ENCODE measurements around the gene CCT5. TPM values are rescaled to one million over a fixed set of nuclear protein-coding genes. Genes with fewer than 3 reads are reported as not detected.
"Not testable (repeated sequence)": the region's sequence is repeated elsewhere in the genome, so short reads cannot be mapped to it uniquely, and the experiment has no call there.

Gene CCT5
- total and polyA plus RNA-seq, 2 donors, result 148 to 173 TPM

DNA sequence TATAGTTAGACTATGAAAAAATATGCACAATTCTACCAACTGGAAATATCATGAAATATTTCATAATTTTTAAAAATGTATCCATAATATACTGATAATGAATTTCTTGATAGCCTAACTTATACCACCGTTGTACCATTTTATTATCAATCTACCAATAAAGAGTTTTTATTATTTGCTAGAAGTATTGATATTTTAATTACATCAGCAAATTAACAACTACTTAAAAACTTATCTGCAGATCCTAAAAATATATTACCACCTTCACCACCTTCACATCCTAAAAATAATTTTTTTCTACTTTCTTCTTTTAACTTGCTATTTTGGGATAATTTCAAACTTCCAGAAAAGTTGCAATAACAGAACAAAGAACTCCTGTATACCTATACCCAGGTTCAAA is 21.8 kb upstream of the CCT5 start:
- no peaks in the 10 kb centered on the region for H3K36me3 ChIP-seq (ENCODE audit: insufficient read depth)
- H3K27ac ChIP-seq (ENCODE audit: low read depth), result no peak overlapping the region
- no peaks in the 10 kb centered on the region for H3K4me1 ChIP-seq (ENCODE audit: insufficient read depth)
- 95% methylated on average over 1 of the region's 1 CpG for WGBS
- H3K4me3 ChIP-seq (ENCODE audit: low read depth, low read length), result no peak overlapping the region
- no peak for DNase-seq (ENCODE audit: extremely low spot score)

DNA sequence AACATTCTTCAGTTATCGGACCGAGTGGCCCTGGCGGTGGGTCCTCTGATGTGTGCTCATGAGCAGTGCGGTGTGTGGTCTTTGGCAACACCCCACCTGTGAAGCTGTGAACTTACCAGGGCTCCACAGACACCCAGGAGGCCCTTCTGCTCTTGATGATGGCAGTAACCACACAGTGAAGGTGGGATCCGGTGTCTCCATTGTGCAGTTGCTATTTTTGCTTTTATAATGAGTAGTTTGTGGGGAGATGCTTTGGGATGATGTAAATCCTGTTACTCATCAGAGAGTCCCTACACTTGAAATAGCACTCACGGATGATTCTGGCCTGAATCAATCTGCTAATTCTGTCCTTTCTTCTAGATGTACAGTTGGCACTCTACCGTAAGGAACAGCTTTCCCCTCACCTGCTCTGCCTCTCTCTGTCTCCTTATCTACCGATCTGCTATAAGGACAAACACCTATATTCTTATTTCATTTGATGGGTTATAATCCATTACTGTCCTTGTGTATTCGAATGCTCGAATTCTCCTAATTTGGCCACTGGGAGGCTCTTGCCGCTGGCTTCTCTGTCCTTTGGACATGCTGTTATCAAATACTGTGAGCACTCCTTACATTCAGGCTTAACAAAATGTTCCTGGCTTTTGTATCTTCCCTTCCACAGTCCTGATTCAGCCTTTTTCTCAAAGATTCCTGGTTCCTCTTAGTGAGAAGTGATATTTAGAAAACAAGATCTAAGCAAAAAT is 20.6 kb upstream of the CCT5 start:
- H3K36me3 ChIP-seq (ENCODE audit: insufficient read depth), result no peaks in the 10 kb centered on the region
- WGBS, result 84% methylated on average over 11 of the region's 11 CpGs
- H3K4me1 ChIP-seq (ENCODE audit: insufficient read depth), result no peaks in the 10 kb centered on the region
- no peak for DNase-seq (ENCODE audit: extremely low spot score)
- no peak overlapping the region for H3K4me3 ChIP-seq (ENCODE audit: low read depth, low read length)
- no peak overlapping the region for H3K27ac ChIP-seq (ENCODE audit: low read depth)

DNA sequence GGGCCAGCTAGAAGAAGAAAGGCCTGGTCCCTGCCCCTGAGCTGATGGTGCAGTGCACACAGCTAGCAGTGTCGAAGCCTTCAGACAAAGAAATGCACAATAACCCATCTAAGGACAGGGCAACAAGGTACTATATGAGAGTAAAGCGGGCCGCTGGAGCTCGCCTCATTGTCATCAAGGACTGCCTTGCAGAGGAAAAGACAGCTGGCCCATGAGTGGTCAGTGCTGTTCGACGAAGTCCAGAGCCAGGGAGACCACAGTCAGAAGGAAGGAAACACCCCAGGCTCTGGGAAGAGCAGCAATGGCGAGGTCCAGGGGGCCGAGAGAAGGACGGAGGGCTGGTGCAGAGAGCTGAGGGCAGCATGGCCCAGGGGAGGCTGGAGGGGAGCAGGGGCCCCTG is 17.7 kb upstream of the CCT5 start:
- no peak overlapping the region for H3K27ac ChIP-seq (ENCODE audit: low read depth)
- no peaks in the 10 kb centered on the region for H3K4me1 ChIP-seq (ENCODE audit: insufficient read depth)
- DNase-seq (ENCODE audit: extremely low spot score), result no peak
- WGBS, result 97% methylated on average over 9 of the region's 9 CpGs
- H3K4me3 ChIP-seq (ENCODE audit: low read depth, low read length), result no peak overlapping the region
- peaks cover 4% of the 10 kb centered on the region for H3K36me3 ChIP-seq (ENCODE audit: insufficient read depth)

DNA sequence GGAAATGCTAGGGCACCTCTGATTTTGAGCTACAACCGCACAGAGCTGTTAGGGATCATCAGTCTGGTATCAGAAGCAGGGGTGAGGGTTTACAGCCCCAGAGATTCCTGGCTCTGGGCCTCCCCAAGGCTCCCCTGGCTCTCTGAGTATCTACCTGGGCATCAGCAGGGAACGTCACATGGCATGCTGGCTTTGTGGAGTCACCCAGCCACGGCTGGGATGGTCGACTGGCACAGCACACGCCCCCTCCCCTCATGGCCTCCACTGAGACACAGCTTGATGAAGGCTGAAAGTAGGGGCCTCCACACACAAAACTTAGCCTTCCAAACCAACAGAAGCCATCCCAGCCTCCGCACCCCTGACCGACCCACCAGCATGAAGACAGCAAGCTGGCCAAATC is 17.1 kb upstream of the CCT5 start:
- no peaks in the 10 kb centered on the region for H3K4me1 ChIP-seq (ENCODE audit: insufficient read depth)
- 92% methylated on average over 7 of the region's 7 CpGs for WGBS

DNA sequence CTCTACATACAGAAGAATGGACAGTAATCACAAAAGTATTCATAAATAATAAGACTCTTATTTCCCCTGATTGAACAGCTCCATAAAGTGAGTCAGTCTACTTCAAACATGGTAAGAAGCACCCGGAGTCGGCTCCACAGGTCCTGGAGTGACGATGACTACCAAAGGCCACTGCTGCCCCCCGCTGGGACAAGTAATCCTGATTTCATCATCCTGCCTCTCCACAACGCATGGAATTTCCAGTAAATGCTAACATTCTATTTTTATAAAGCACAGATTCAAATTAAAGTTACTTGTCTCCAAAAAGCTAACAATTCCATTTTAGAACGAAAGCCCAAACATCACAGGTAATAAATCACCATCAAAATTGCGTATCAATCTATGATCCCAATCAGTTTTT is 16.6 kb upstream of the CCT5 start:
- no peak for DNase-seq (ENCODE audit: extremely low spot score)
- no peaks in the 10 kb centered on the region for H3K4me1 ChIP-seq (ENCODE audit: insufficient read depth)
- H3K4me3 ChIP-seq (ENCODE audit: low read depth, low read length), result no peak overlapping the region
- peaks cover 5% of the 10 kb centered on the region for H3K36me3 ChIP-seq (ENCODE audit: insufficient read depth)
- no peak overlapping the region for H3K27ac ChIP-seq (ENCODE audit: low read depth)
- WGBS, result 39% methylated on average over 7 of the region's 7 CpGs

More for the DNA sequence above, 17.1 kb upstream of the CCT5 start:
- DNase-seq (ENCODE audit: extremely low spot score), result no peak
- no peak overlapping the region for H3K27ac ChIP-seq (ENCODE audit: low read depth)
- H3K4me3 ChIP-seq (ENCODE audit: low read depth, low read length), result no peak overlapping the region
- peaks cover 4% of the 10 kb centered on the region for H3K36me3 ChIP-seq (ENCODE audit: insufficient read depth)

DNA sequence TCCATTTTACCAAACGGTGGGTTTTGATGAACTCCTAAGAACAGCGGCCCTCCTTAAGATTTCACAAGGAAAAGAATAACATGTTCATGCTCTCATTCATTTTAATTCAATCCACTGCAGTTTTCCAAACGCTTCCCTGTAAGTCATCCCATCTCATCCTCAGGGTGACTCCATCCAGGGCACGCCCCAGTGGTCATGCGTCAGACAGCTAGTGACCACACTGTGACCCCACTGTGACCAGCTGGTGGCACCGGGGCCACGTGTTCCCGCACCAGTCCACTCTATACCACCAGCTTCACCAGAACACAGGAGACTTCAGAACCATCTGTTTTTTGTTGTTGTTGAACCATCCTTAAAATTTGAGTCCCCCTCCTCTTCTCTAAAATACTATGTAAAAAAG is 14.7 kb upstream of the CCT5 start:
- H3K36me3 ChIP-seq (ENCODE audit: insufficient read depth), result peaks cover 5% of the 10 kb centered on the region

DNA sequence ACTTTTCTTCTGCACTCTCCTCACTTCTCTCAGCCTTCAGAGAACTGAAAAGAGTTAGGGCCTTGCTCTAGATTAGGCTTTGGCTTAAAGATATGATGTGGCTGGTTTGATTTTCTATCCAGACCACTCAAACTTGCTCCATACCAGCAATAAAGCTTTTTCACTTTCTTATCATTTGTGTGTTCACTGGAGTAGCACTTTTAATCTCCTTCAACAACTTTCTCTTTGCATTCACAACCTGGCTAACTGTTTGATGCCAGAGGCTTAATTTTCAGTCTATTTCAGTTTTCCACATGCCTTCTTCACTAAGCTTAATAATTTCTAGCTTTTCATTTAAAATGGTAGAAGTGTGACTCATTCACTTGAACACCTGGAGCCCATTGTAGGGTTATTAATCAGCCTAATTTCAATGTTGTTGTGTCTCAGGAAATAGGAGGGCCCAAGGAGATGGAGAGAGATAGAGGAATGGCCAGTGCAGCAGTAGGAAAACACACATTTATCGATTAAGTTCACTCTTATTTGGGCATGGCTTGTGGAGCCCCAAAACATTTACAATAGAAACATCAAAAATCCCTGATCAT is 6.3 kb upstream of the CCT5 start:
- H3K4me3 ChIP-seq (ENCODE audit: low read depth, low read length), result no peak overlapping the region
- DNase-seq (ENCODE audit: extremely low spot score), result no peak
- no peaks in the 10 kb centered on the region for H3K4me1 ChIP-seq (ENCODE audit: insufficient read depth)
- no peak overlapping the region for H3K27ac ChIP-seq (ENCODE audit: low read depth)
- no peaks in the 10 kb centered on the region for H3K36me3 ChIP-seq (ENCODE audit: insufficient read depth)
- 93% methylated on average over 1 of the region's 1 CpG for WGBS

More for the DNA sequence above, 14.7 kb upstream of the CCT5 start:
- Histone ChIP-seq H3K27ac (ENCODE audit: low read depth) (no peak overlapping the region), H3K4me1 (ENCODE audit: insufficient read depth) (no peaks in the 10 kb centered on the region), H3K4me3 (ENCODE audit: low read depth, low read length) (no peak overlapping the region)
- no peak for DNase-seq (ENCODE audit: extremely low spot score)
- WGBS, result 85% methylated on average over 8 of the region's 8 CpGs

DNA sequence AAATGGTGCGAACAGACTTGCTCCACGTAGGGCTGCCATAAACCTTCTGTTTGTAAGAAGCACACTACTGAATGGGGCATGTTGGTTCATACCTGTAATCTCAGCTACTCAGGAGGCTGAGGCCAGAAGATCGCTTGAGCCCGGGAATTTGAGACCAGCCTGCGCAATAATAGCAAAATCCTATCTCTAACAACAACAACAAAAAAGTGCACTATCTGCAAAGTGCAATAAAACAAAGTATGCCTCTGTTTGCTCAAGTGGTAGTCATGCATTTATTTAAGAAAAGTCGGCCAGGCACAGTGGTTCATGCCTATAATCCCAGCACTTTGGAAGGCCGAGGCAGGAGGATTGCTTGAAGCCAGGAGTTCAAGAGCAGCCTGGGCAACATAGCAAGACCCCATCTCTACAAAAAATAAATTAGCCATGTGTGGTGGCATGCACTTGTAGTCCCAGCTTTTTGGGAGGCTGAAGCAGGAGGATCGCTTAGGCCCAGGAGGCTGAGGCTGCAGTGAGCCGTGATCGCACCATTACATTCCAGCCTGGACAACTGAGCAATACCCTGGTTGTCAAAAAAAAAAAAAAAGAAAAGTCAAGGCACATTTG is 5.6 kb upstream of the CCT5 start:
- no peaks in the 10 kb centered on the region for H3K4me1 ChIP-seq (ENCODE audit: insufficient read depth)

DNA sequence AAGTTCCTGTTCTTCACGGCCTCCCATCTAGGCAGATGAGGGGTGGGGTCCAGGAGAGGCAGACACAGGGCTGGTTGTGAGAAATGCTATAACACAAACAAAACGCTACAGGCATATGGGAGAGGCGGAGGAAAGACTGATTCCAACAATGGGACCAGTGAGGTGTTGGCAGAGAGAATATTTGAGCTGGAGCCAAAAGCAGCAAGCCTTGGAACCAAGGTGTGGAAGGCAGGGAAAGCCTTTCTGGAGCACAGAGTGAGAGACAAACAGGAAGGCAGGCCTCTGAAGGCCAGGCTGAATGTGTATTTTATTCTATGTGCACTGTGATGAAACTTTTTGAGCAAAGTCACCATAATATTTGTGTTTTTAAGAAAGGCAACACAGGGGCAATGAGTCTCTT is 3.3 kb upstream of the CCT5 start:
- DNase-seq (ENCODE audit: extremely low spot score), result no peak
- WGBS, result 90% methylated on average over 3 of the region's 3 CpGs
- Histone ChIP-seq H3K36me3 (ENCODE audit: insufficient read depth) (no peaks in the 10 kb centered on the region), H3K27ac (ENCODE audit: low read depth) (no peak overlapping the region), H3K4me3 (ENCODE audit: low read depth, low read length) (no peak overlapping the region), H3K4me1 (ENCODE audit: insufficient read depth) (peaks cover 1% of the 10 kb centered on the region)

More for the DNA sequence above, 5.6 kb upstream of the CCT5 start:
- Histone ChIP-seq H3K27ac (ENCODE audit: low read depth) (no peak overlapping the region), H3K36me3 (ENCODE audit: insufficient read depth) (no peaks in the 10 kb centered on the region), H3K4me3 (ENCODE audit: low read depth, low read length) (no peak overlapping the region)
- no peak for DNase-seq (ENCODE audit: extremely low spot score)
- 95% methylated on average over 10 of the region's 10 CpGs for WGBS

DNA sequence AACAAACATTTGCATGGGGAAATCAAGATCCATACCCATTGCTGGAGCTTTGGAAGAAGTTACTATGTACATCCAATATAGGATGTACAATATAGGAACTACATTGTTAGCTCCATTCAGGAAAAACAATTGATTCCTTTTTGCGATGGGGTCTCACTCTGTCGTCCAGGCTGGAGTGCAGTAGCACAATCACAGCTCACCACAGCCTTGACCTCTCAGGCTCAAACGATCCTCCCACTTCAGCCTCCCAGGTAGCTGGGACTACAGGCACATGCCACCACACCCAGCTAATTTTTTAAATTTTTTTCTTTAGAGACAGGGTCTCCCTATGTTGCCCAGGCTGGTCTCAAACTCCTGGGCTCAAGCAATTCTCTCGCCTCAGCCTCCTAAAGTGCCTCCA is 2.9 kb upstream of the CCT5 start:
- not testable (repeated sequence) for H3K27ac ChIP-seq (ENCODE audit: low read depth); DNase-seq (ENCODE audit: extremely low spot score); H3K36me3 ChIP-seq (ENCODE audit: insufficient read depth); H3K4me1 ChIP-seq (ENCODE audit: insufficient read depth); H3K4me3 ChIP-seq (ENCODE audit: low read depth, low read length)
- WGBS, result 91% methylated on average over 4 of the region's 4 CpGs

DNA sequence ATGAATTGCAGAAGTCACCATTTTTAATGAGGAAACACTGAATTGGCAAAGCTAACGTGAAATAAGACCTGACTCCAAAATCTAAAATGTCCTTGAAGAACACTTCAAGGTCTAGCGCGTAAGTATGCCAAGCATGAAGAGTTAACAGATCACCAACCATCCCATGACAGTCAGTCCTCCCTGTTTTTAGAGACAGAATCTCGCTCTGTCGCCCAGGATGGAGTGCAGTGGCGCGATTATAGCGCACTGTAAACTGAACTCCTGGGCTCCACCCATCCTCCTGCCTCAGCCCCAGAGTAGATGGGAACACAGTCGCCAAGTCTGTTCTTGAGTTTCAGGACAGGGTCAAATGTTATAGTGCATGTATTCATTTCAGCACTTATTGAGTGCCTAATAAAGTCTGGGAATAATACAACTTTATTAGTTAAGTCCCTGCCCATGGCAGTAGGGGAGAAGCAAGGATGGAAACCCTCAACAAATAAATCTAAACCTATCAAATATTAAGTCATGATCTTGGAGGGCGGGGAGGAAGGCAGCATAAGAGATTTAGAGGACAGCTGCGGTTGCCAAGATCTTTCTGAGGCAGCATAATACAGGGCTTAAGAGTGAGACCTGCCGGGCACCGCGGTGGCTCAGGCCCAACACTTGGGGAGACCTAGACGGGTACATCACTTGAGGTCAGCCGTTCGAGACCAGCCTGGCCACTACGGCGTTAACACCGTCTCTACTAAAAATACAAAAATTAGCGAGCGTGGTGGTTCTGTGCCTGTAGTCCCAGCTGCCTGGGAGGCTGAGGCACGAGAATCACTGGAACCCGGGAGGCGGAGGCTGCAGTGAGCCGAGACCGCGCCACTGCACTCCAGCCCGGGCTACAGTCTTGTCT is 1.5 kb upstream of the CCT5 start:
- Histone ChIP-seq H3K4me3 (ENCODE audit: low read depth, low read length) (peak overlapping the region; percentile 89), H3K4me1 (ENCODE audit: insufficient read depth) (peaks cover 1% of the 10 kb centered on the region), H3K27ac (ENCODE audit: low read depth) (no peak overlapping the region), H3K36me3 (ENCODE audit: insufficient read depth) (no peaks in the 10 kb centered on the region)
- DNase-seq (ENCODE audit: extremely low spot score), result no peak
- WGBS, result 64% methylated on average over 29 of the region's 29 CpGs

DNA sequence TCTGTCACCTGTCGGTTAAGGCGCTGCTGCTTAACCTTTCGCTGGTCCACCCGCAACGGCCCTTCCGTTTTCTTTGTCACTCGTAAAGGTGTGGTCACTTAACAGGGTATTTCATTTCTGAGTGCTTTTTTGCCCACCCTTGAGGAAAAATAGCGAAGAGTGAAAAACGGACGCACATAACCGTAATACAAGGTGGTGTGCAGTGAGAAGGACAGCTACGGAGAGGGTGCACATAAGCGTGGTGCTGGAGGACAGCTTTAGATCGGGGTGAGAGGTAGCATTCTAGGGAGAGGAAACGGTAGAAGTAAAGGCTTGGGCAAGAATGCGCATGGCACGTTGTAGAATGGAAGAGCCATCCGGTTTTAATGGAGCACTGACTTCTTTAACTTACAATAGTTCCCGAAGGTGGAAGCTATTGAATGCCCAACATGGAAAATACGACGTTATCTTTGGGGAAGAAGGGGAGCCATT is 761 bp downstream of the CCT5 start:
- no peak overlapping the region for H3K27ac ChIP-seq (ENCODE audit: low read depth)
- under 1% methylated on average over 21 of the region's 21 CpGs for WGBS
- H3K4me1 ChIP-seq (ENCODE audit: insufficient read depth), result peaks cover 1% of the 10 kb centered on the region
- H3K4me3 ChIP-seq (ENCODE audit: low read depth, low read length), result peak overlapping the region; percentile 89
- no peaks in the 10 kb centered on the region for H3K36me3 ChIP-seq (ENCODE audit: insufficient read depth)
- no peak for DNase-seq (ENCODE audit: extremely low spot score)

DNA sequence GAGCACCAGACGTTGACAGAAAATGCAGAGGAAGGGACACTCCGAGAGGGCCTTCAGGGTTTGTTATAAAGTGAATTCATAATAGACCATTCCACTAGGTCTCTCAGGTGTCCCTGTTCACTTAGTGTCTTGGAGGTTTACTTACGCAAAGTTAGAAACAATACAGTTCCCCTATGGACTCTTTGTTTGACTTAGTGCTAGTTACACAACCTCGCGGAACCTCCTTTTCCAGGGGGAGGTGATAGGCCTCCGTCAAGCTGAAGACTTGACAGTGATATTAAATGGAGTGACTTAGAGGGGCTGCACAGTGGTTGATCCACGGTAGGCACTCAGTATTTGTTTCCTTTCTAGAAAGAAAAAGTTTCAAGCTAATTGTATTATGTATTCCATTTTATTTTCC is 1.3 kb downstream of the CCT5 start:
- WGBS, result 44% methylated on average over 7 of the region's 7 CpGs
- peaks cover 1% of the 10 kb centered on the region for H3K4me1 ChIP-seq (ENCODE audit: insufficient read depth)
- no peak for DNase-seq (ENCODE audit: extremely low spot score)
- peak overlapping the region; percentile 89 for H3K4me3 ChIP-seq (ENCODE audit: low read depth, low read length)
- H3K27ac ChIP-seq (ENCODE audit: low read depth), result no peak overlapping the region
- no peaks in the 10 kb centered on the region for H3K36me3 ChIP-seq (ENCODE audit: insufficient read depth)

All from urinary bladder (tissue), 4 donors.